Fibroblast of skin of left quadriceps (primary cell): Measurements from ENCODE around the gene SIMC1.

ENCODE experiments used
- DNase-seq, 2 experiments: peaks; one replicate each; pipeline ENCODE4 v3.0.0-alpha.2; 2013; ENCODE audit warnings: low read depth in 2 of 2

The SIMC1 gene

DNA sequence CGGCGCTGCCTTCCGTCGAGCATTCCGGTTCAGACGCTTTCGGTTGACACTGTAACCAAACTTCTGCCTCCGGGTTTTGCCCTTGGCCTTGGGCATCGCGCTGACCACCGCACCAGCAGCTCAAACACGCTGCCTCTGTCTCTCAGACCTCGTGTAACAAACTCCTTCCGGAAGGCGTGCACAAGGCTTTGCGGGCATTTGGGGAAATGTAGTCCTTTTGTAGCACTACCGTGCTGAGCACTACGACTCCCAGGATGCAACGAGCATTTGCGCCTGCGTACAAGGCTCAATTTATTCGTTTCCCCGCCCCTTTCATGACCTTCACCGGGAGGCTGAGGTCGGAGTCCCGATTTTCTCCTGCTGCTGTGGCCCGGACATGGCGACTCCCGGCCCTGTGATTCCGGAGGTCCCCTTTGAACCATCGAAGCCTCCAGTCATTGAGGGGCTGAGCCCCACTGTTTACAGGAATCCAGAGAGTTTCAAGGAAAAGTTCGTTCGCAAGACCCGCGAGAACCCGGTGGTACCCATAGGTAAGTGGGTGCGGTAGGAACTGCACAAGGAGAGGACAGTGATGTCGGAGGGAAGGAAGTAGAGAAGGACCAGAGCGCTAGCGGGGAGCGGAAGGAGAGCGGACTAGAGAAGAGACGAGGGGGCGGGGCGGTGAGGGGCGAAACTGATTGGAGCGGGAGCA is 150.4 kb downstream of the SIMC1 start, which contains the start of the genes HIGD2A and NOP16:
Gene HIGD2A, plus strand, starts transcription at position 308 of the 691 bp plus-strand sequence. Its CDS starts 69 bp downstream, at position 377.
Gene NOP16, minus strand, starts transcription at position 155 of the 691 bp plus-strand sequence. Its CDS starts 59 bp downstream, at position 96.
- DNase-seq: peak; percentile 98

DNA sequence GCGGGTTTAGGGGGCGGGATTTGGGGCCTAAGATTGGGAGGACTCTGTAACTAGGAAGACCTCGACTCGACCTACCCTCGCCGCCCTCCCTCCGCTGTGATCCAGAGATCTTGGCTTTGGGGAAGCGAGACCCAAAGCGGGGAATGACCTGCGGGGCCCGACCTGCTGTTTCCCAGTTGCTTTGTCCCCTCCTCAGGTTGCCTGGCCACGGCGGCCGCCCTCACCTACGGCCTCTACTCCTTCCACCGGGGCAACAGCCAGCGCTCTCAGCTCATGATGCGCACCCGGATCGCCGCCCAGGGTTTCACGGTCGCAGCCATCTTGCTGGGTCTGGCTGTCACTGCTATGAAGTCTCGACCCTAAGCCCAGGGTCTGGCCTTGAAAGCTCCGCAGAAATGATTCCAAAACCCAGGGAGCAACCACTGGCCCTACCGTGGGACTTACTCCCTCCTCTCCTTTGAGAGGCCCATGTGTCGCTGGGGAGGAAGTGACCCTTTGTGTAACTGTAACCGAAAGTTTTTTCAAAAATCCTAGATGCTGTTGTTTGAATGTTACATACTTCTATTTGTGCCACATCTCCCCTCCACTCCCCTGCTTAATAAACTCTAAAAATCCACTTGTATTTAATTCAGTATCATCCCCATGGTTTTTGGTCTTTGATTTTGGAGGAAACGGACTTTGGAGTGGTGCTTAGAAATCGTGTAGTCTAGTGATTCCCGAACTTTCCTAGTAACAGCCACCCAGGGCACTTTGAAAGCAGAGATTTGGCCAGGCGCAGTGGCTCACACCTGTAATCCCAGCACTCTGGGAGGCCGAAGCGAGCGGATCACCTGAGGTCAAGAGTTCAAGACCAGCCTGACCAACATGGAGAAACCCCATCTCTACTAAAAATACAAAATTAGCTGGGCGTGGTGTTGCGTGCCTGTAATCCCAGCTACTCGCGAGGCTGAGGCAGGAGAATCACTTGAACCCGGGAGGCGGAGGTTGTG is 151.2 kb downstream of the SIMC1 start:
- no peak for DNase-seq

DNA sequence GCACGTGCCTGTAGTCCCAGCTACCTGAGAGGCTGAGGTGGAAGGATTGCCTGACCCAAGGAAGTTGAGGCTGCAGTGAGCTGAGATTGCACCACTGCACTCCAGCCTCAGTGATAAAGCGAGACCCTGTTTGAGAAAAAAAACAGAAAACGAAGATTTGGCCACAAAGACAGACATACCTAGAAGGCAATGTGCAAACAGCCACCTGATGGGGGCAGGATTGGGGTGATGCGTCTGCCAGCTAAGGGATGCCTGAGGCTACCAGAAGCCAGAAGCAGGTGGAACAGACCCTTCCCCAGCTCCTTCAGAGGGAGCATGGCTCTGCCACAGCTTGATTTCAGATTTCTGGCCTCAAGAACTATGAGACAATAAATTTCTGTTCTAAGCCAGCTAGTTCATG is 153.3 kb downstream of the SIMC1 start:
- no peak for DNase-seq

DNA sequence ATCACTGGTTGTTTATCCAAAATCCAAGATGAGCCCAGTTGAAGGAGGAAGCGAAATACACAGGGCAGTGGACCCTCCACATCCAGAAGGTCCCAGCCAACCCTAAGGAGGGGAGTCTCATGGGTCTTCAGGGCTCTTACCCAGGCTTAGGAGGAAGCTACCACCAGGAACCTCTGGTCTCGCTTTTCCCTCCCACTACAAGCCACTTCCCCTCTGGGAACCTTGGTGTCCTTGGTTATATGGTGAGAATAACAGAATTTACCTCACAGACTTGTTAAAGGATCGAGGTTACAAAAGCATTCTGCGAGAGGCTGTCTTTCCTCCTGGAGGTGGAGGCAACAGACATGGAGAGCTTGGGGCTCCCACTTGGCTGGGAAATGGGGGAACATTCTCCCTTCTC is 153.8 kb downstream of the SIMC1 start:
- DNase-seq: no peak

DNA sequence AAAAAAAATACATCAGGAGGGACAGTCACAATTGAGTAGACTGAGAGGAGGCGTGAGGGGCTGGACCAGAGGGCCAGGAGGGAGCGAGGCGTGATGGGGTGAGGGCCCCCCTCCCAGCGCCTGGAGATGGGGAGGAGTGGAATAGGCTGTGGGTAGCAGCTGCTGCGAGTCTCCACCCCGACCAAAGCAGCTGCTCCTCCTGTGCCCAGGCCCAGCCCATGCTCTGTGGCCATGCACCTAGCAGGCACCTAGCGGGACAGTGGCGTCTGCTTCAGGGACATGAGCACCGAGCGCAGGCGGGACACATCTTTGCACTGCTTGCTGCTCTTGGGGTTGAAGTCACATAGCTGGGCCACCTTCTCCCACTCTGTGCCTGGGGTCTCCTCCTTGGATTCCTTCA is 154.3 kb downstream of the SIMC1 start:
- DNase-seq: no peak

DNA sequence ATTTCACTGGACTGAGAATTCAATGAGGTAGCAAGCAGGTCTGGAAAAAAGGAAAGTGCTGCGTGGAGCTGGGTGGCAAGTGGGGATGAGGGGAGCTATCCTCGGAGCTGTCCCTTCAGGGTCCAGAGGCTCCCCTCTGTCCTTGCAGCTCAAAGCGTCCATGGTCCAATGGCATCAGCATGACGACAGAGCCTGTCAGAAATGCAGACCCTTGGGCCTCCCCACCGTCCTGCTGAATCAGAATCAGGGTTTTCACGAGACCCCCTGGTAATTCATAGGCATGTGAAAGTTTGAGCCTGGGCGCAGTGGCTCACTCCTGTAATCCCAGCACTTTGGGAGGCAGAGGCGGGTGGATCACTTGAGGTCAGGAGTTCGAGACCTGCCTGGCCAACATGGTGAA is 155.9 kb downstream of the SIMC1 start:
- DNase-seq: no peak

DNA sequence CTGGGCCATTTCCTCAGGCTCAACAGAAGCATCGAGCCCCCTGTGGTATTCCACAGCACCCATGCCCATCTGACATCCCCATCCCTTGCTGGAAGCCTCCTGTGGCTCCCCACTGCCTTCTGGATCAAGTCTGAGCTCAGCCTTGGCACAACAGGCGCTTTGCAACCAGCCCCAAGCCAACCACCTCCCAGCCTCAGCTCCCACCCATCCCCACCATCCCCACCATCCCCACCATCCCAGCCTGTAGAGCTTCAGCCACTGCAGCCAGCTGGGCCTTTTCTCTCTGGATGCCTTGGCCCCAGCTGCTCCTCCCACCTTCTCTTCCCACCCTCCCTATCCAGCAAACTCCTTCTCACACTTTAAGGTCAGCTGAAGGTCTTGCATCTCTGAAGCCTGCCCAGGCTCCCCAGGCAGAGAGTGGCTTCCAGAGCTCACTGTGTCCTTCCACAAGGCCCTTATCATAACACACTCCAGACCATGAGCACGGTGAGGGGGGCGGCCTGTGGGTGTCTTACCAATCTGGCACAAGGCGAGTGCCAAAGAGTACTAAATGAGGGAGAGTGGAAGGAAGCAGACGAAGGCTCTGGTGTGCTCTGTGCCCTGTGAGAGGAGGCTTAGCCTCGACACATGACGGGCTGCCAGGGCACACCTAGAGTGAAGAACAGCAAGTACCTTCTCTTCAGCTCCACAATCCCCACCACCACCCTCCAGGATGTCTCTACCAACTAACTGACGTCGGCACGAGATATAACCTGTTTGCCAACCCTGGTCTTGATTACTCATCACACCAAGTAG is 156.9 kb downstream of the SIMC1 start:
- no peak for DNase-seq
